HepG2 (cell line): ENCODE data around the gene BAIAP3. TPM values are rescaled to one million over a fixed set of nuclear protein-coding genes. Genes with fewer than 3 reads are reported as not detected.

ENCODE experiments used
- ATAC-seq: fragments of 200-7000 bp; cut with Tn5 transposase; 3 replicates; pipeline ENCODE4 v1.9.1; 2020; ENCODE audit warnings: mild to moderate bottlenecking, moderate library complexity
- BruUV-seq: library from RNA; stranded (reverse); fragments of 400-500 nt; replicated peaks from 2 replicates; lab custom pipeline; 2021; lab: Mats Ljungman, UMichigan
- CTCF ChIA-PET: fragments of 300-600 bp; formaldehyde crosslinking; extraction: SDS; loops from one replicate; lab custom pipeline; 2021; ENCODE audit warnings: low total read pairs, inconsistent platforms, low intra/inter-chr PET ratio; lab: Yijun Ruan, JAX
- POLR2A ChIA-PET: fragments of 350-600 bp; sonication (Branson Sonifier 250); formaldehyde crosslinking; loops from one replicate; lab custom pipeline; 2020; ENCODE audit warnings: antibody characterized with exemption, inconsistent platforms; lab: Yijun Ruan, JAX
- DNase-seq: peaks from one replicate; pipeline ENCODE4 v3.0.0-alpha.2; 2015; ENCODE audit warnings: low spot score
- FAIRE-seq: peaks from 3 replicates; lab custom pipeline; 2011; peaks lifted over from hg19 to GRCh38; lab: Jason Lieb, UNC
- H2AFZ ChIP-seq: one replicate; pipeline ENCODE4 v1.6.1; 2011; ENCODE audit warnings: low read length, inconsistent platforms
- H3K27ac ChIP-seq: fragments of 300-600 bp; 3 replicates; pipeline ENCODE4 v1.8.0; 2011; ENCODE audit warnings: mixed run types, mild to moderate bottlenecking, mixed read lengths, low read length, inconsistent platforms; ENCODE audit not compliant: insufficient read depth; ENCODE audit errors: extremely low read length
- H3K27me3 ChIP-seq, 2 experiments: fragments of 200-600 bp in 1 of 2; 2 replicates in 1 of 2; 3 replicates in 1 of 2; pipeline versions ENCODE4 v1.6.0 to v1.8.0; 2011; ENCODE audit warnings: low read length in 2 of 2, mild to moderate bottlenecking in 2 of 2, moderate library complexity in 2 of 2, inconsistent platforms in 1 of 2; ENCODE audit not compliant: insufficient read depth in 2 of 2, control insufficient read depth in 1 of 2
- H3K36me3 ChIP-seq, 2 experiments: fragments of 200-600 bp in 1 of 2; replicated peaks in 1 of 2; 2 replicates in 1 of 2; 3 replicates in 1 of 2; pipeline versions ENCODE4 v1.5.1 to v1.8.0; 2011; ENCODE audit warnings: low read length in 2 of 2, inconsistent platforms in 1 of 2; ENCODE audit not compliant: insufficient read depth in 2 of 2, control insufficient read depth in 1 of 2
- H3K4me1 ChIP-seq: 2 replicates; pipeline ENCODE4 v1.5.1; 2012; ENCODE audit warnings: low read length, inconsistent platforms; ENCODE audit not compliant: insufficient read depth
- H3K4me2 ChIP-seq: 2 replicates; pipeline ENCODE4 v1.6.0; 2011; ENCODE audit warnings: low read depth, low read length, inconsistent platforms
- H3K4me3 ChIP-seq, 3 experiments: fragments of 200-600 bp in 1 of 3; sonication (generic), shearing (Covaris generic) in 1 of 3; replicated peaks in 1 of 3; 2 replicates each; pipeline ENCODE4 v1.5.1; 2011 to 2016; ENCODE audit warnings: low read length in 3 of 3, inconsistent platforms in 2 of 3, low read depth in 2 of 3, mild to moderate bottlenecking in 2 of 3, control low read depth in 1 of 3, mixed read lengths in 1 of 3; ENCODE audit not compliant: insufficient read depth in 1 of 3
- H3K79me2 ChIP-seq: one replicate; pipeline ENCODE4 v1.6.1; 2011; ENCODE audit warnings: low read length, inconsistent platforms; ENCODE audit not compliant: insufficient read depth
- H3K9ac ChIP-seq: 2 replicates; pipeline ENCODE4 v1.6.0; 2011; ENCODE audit warnings: mild to moderate bottlenecking, low read depth, low read length, inconsistent platforms; ENCODE audit not compliant: insufficient read depth
- H3K9me3 ChIP-seq: 2 replicates; pipeline ENCODE4 v1.5.1; 2012; ENCODE audit warnings: mild to moderate bottlenecking, low read length
- H4K20me1 ChIP-seq: 2 replicates; pipeline ENCODE4 v1.6.0; 2011; ENCODE audit warnings: inconsistent platforms, mild to moderate bottlenecking, low read length, moderate library complexity; ENCODE audit not compliant: insufficient read depth
- BHLHE40 ChIP-seq: IDR thresholded peaks from 2 replicates; pipeline ENCODE4 v1.6.1; 2011; ENCODE audit warnings: low read length, improper control_type of control experiment
- DBP ChIP-seq: sonication (generic); formaldehyde crosslinking; IDR thresholded peaks from 2 replicates; pipeline ENCODE4 v1.4.0; 2020; ENCODE audit warnings: missing genetic modification reagents; ENCODE audit errors: not compliant biosample characterization
- RCOR2 ChIP-seq: IDR thresholded peaks from 2 replicates; pipeline ENCODE4 v1.6.1; 2016; ENCODE audit warnings: missing biosample characterization, missing genetic modification reagents
- ZFAT ChIP-seq: sonication (generic); formaldehyde crosslinking; conservative IDR thresholded peaks from 2 replicates; pipeline ENCODE4 v1.8.1; 2023; ENCODE audit warnings: missing genetic modification reagents, inconsistent platforms
- ZKSCAN5 ChIP-seq: sonication (generic); formaldehyde crosslinking; IDR thresholded peaks from 2 replicates; pipeline ENCODE4 v1.5.1; 2020; ENCODE audit warnings: mild to moderate bottlenecking, missing genetic modification reagents
- ZMAT5 ChIP-seq: sonication (generic); formaldehyde crosslinking; IDR thresholded peaks from 2 replicates; pipeline ENCODE4 v1.5.0; 2020; ENCODE audit warnings: mild to moderate bottlenecking, low read depth, missing genetic modification reagents, borderline replicate concordance
- ZNF326 ChIP-seq: sonication (generic); formaldehyde crosslinking; IDR thresholded peaks from 2 replicates; pipeline ENCODE4 v1.4.0; 2020; ENCODE audit warnings: missing genetic modification reagents, borderline replicate concordance
- ZNF547 ChIP-seq: sonication (generic); formaldehyde crosslinking; IDR thresholded peaks from 2 replicates; pipeline ENCODE4 v1.5.1; 2020; ENCODE audit warnings: mild to moderate bottlenecking, missing genetic modification reagents
- ZNF614 ChIP-seq: IDR thresholded peaks from 2 replicates; pipeline ENCODE4 v1.6.1; 2018; ENCODE audit warnings: missing biosample characterization, missing genetic modification reagents, inconsistent platforms, borderline replicate concordance
- ZSCAN12 ChIP-seq: sonication (generic); formaldehyde crosslinking; IDR thresholded peaks from 2 replicates; pipeline ENCODE4 v1.9.0; 2021; ENCODE audit warnings: mild to moderate bottlenecking, missing genetic modification reagents
- WGBS: methylation state at CpG from one replicate; pipeline ENCODE4 v1.1.6; 2017; ENCODE audit warnings: low lambda C conversion rate; 5-methylcytosine and 5-hydroxymethylcytosine counted together
- in situ Hi-C: cut with HindIII; loops from 2 replicates; pipeline ENCODE4 v1.10.0; 2017; ENCODE audit warnings: low pct_unique_long_range_greater_than_20kb; ENCODE audit not compliant: extremely low pct_ligation_motif_present
- intact Hi-C: fragments of 100-400 bp; cut with micrococcal nuclease; formaldehyde crosslinking; loops from one replicate; pipeline ENCODE4 v1.10.0; 2022; ENCODE audit not compliant: unreplicated experiment
- polyA plus RNA-seq, 8 experiments: library from polyadenylated mRNA; depleted of rRNA in 3 of 8; stranded (reverse) in 7 of 8; unstranded in 1 of 8; fragments of >200 nt; fragmentation: Illumina TruSeq in 4 of 8; extraction: Trizol in 4 of 8; gene quantifications; 2 replicates each; pipeline versions ENCODE4 v1.2.1 to v1.2.3, GENCODE V29; 2011 to 2016; ENCODE audit warnings: low read depth in 4 of 8, missing spikeins in 1 of 8, mixed read lengths in 1 of 8; ENCODE audit not compliant: insufficient read depth in 1 of 8
- total RNA-seq, 5 experiments: library from RNA; depleted of rRNA; stranded (reverse); fragments of >200 nt; fragmentation: Illumina TruSeq; extraction: Trizol; gene quantifications; 2 replicates each; pipeline ENCODE4 v1.2.3, GENCODE V29; 2016; ENCODE audit warnings: low read depth in 1 of 5
- TF ChIP-seq, protein P1 (sequence below): sonication (generic); formaldehyde crosslinking; IDR thresholded peaks from 2 replicates; pipeline ENCODE4 v1.4.0; 2020; ENCODE audit warnings: mild to moderate bottlenecking, missing genetic modification reagents
- TF ChIP-seq, protein P2 (sequence below): sonication (generic); formaldehyde crosslinking; IDR thresholded peaks from 2 replicates; pipeline ENCODE4 v1.4.0; 2020; ENCODE audit warnings: missing genetic modification reagents, borderline replicate concordance

BAIAP3 gene
- total and polyA plus RNA-seq, 2 of the 13 experiments (the other 11 are each of a cell fraction or from before 2014, with no cell fraction given), result 3.2 to 5.7 TPM

GRCh38 chr16:1286513-1287094 lies 46.8 kb upstream of the BAIAP3 start:
- CTCF ChIA-PET, result no interaction called here
- no peak for ATAC-seq
- BruUV-seq, result no TSS peak
- H3K9ac ChIP-seq, result no peak overlapping the region
- intact Hi-C loops, result no loop called here
- no peak overlapping the region for H2AFZ ChIP-seq
- no peaks in the 10 kb centered on the region for H4K20me1 ChIP-seq
- H3K79me2 ChIP-seq, result no peaks in the 10 kb centered on the region
- in situ Hi-C loops, result no loop called here
- WGBS, result no CpG with 5 or more reads among the region's 25 CpGs
- no peak for FAIRE-seq
- no peaks in the 10 kb centered on the region for H3K36me3 ChIP-seq
- H3K27me3 ChIP-seq, result peaks cover 28 to 73% of the 10 kb centered on the region in 2 experiments
- H3K27ac ChIP-seq, result no peak overlapping the region
- POLR2A ChIA-PET, result no interaction called here
- H3K4me1 ChIP-seq, result peaks cover 36% of the 10 kb centered on the region
- H3K9me3 ChIP-seq, result no peaks in the 10 kb centered on the region
- H3K4me2 ChIP-seq, result no peak overlapping the region
- DNase-seq, result no peak
- TF ChIP-seq ZNF614 (CRISPR knock-in tag) (no peak), ZFAT (no peak), RCOR2 (CRISPR knock-in tag) (no peak), ZNF326 (no peak), ZKSCAN5 (no peak), ZSCAN12 (CRISPR knock-in tag) (no peak), ZMAT5 (no peak), BHLHE40 (no peak), DBP (no peak), ZNF547 (no peak)
- TF ChIP-seq, protein P1, sequence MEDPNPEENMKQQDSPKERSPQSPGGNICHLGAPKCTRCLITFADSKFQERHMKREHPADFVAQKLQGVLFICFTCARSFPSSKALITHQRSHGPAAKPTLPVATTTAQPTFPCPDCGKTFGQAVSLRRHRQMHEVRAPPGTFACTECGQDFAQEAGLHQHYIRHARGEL, result no peak
- TF ChIP-seq, protein P2, sequence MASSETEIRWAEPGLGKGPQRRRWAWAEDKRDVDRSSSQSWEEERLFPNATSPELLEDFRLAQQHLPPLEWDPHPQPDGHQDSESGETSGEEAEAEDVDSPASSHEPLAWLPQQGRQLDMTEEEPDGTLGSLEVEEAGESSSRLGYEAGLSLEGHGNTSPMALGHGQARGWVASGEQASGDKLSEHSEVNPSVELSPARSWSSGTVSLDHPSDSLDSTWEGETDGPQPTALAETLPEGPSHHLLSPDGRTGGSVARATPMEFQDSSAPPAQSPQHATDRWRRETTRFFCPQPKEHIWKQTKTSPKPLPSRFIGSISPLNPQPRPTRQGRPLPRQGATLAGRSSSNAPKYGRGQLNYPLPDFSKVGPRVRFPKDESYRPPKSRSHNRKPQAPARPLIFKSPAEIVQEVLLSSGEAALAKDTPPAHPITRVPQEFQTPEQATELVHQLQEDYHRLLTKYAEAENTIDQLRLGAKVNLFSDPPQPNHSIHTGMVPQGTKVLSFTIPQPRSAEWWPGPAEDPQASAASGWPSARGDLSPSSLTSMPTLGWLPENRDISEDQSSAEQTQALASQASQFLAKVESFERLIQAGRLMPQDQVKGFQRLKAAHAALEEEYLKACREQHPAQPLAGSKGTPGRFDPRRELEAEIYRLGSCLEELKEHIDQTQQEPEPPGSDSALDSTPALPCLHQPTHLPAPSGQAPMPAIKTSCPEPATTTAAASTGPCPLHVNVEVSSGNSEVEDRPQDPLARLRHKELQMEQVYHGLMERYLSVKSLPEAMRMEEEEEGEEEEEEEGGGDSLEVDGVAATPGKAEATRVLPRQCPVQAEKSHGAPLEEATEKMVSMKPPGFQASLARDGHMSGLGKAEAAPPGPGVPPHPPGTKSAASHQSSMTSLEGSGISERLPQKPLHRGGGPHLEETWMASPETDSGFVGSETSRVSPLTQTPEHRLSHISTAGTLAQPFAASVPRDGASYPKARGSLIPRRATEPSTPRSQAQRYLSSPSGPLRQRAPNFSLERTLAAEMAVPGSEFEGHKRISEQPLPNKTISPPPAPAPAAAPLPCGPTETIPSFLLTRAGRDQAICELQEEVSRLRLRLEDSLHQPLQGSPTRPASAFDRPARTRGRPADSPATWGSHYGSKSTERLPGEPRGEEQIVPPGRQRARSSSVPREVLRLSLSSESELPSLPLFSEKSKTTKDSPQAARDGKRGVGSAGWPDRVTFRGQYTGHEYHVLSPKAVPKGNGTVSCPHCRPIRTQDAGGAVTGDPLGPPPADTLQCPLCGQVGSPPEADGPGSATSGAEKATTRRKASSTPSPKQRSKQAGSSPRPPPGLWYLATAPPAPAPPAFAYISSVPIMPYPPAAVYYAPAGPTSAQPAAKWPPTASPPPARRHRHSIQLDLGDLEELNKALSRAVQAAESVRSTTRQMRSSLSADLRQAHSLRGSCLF (CRISPR knock-in tag), result no peak
- no peak overlapping the region for H3K4me3 ChIP-seq
